ENCODE results near the gene SPRY1. TPM values are rescaled to one million over a fixed set of nuclear protein-coding genes. Genes with fewer than 3 reads are reported as not detected.

Gene SPRY1
- total RNA-seq, 3 donors from 2014 or later = 26.5 to 46.4 (median 27.2) TPM

- ATAC-seq = no peak
- intact Hi-C loops (cut with DNase I, micrococcal nuclease) = no loop called here
- Histone ChIP-seq H3K9me3 (no peaks in the 10 kb centered on the region), H3K36me3 (ENCODE audit: low read depth) (no peaks in the 10 kb centered on the region), H3K4me1 (ENCODE audit: low read depth) (no peaks in the 10 kb centered on the region), H3K4me3 (no peak overlapping the region)
- TF ChIP-seq, protein P1, sequence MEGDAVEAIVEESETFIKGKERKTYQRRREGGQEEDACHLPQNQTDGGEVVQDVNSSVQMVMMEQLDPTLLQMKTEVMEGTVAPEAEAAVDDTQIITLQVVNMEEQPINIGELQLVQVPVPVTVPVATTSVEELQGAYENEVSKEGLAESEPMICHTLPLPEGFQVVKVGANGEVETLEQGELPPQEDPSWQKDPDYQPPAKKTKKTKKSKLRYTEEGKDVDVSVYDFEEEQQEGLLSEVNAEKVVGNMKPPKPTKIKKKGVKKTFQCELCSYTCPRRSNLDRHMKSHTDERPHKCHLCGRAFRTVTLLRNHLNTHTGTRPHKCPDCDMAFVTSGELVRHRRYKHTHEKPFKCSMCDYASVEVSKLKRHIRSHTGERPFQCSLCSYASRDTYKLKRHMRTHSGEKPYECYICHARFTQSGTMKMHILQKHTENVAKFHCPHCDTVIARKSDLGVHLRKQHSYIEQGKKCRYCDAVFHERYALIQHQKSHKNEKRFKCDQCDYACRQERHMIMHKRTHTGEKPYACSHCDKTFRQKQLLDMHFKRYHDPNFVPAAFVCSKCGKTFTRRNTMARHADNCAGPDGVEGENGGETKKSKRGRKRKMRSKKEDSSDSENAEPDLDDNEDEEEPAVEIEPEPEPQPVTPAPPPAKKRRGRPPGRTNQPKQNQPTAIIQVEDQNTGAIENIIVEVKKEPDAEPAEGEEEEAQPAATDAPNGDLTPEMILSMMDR (IDR thresholded peaks at IDR 0.05) = no peak
- DNase-seq = no peak
These were observed 38.9 kb downstream of the SPRY1 start for GRCh38 chr4:123435246-123436113.

GRCh38 chr4:123438031-123438430 is 41.4 kb downstream of the SPRY1 start:
- DNase-seq = no peak
- Histone ChIP-seq H3K9me3 (no peaks in the 10 kb centered on the region), H3K4me1 (ENCODE audit: low read depth) (no peaks in the 10 kb centered on the region), H3K36me3 (ENCODE audit: low read depth) (no peaks in the 10 kb centered on the region), H3K4me3 (no peak overlapping the region)
- ATAC-seq = no peak
- TF ChIP-seq, protein P1 (IDR thresholded peaks at IDR 0.05) = no peak
- intact Hi-C loops (cut with DNase I, micrococcal nuclease) = no loop called here

GRCh38 chr4:123443401-123444289 is 47.0 kb downstream of the SPRY1 start:
- H3K36me3 ChIP-seq (ENCODE audit: low read depth) = no peaks in the 10 kb centered on the region
- TF ChIP-seq, protein P1 (IDR thresholded peaks at IDR 0.05) = no peak
- no peak overlapping the region for H3K4me3 ChIP-seq
- intact Hi-C loops (cut with DNase I, micrococcal nuclease) = no loop called here
- DNase-seq = peak in 1 of 3 donors; percentile 25
- peak; percentile 68 for ATAC-seq
- no peaks in the 10 kb centered on the region for H3K9me3 ChIP-seq
- peaks cover 8% of the 10 kb centered on the region for H3K4me1 ChIP-seq (ENCODE audit: low read depth)

DNA sequence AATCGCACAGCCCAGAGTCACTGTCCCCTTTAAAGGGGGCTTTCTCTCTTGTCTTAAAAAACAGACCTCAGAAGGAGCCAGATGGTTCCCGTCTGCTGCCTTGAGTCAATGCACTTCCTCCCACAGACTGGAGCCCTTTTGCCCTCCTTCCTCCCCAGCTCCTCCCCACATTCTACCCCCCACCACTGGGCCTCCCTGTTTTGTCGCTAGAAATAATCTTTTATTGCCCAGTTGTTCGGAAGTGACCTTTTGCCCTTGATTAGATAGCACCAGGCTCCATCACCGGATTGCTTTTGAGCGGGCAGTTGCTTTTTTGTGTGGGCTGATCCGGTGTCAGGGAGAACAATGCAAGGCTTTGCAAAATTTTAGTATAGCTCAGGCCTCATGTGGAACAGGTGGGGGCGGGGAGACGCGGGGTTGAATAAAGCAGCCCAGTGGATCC is 47.7 kb downstream of the SPRY1 start:
- intact Hi-C loops (cut with DNase I, micrococcal nuclease) = no loop called here
- no peaks in the 10 kb centered on the region for H3K36me3 ChIP-seq (ENCODE audit: low read depth)
- peak; percentile 96 for ATAC-seq
- peak; percentile 52 to 62 (median 59) for DNase-seq
- TF ChIP-seq, protein P1 (IDR thresholded peaks at IDR 0.05) = no peak
- H3K9me3 ChIP-seq = no peaks in the 10 kb centered on the region
- H3K4me1 ChIP-seq (ENCODE audit: low read depth) = peaks cover 8% of the 10 kb centered on the region
- no peak overlapping the region for H3K4me3 ChIP-seq

GRCh38 chr4:123446865-123447474 is 50.4 kb downstream of the SPRY1 start:
- peaks cover 8% of the 10 kb centered on the region for H3K4me1 ChIP-seq (ENCODE audit: low read depth)
- DNase-seq (no peak), ATAC-seq (no peak)
- no peaks in the 10 kb centered on the region for H3K9me3 ChIP-seq
- H3K4me3 ChIP-seq = no peak overlapping the region
- TF ChIP-seq, protein P1 (IDR thresholded peaks at IDR 0.05) = no peak
- H3K36me3 ChIP-seq (ENCODE audit: low read depth) = no peaks in the 10 kb centered on the region
- intact Hi-C loops (cut with DNase I, micrococcal nuclease) = no loop called here

Data from mucosa of descending colon (tissue), 3 donors.